ENCODE measurements around the gene DGKE. TPM values are rescaled to one million over a fixed set of nuclear protein-coding genes. Genes with fewer than 3 reads are reported as not detected.

DGKE gene
- total RNA-seq, 6 donors from 2014 or later, result 4.3 to 23.8 (median 9.2) TPM

DNA sequence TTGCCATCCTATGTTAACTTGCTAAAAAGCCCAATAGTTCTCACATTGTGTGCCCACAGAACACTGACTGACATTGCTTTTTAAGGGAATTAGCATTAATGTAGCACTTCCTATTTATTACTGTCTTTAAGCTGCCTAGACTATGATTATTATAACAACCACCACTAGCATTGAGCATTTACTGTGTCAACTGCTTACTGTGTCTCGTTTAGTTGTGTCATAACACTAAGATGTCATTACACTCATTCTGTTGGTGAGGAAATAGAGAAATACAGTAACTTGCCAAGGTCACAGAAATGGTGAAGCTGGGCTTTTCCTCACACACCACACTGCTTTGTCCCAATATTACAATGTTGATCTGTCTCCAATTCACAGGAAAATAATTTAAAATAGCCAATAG is 49.7 kb downstream of the DGKE start:
- no peak for DNase-seq
- Histone ChIP-seq H3K27me3 (no peaks in the 10 kb centered on the region), H3K4me3 (no peak overlapping the region), H3K9me3 (no peaks in the 10 kb centered on the region), H3K4me1 (no peaks in the 10 kb centered on the region), H3K36me3 (peaks cover 0 to 24% (median 6%) of the 10 kb centered on the region in 4 donors), H3K27ac (no peak overlapping the region)
- WGBS, 2 donors, result 54 to 64% methylated on average over 1 of the region's 1 CpG
- no peak for ATAC-seq (ENCODE audit: low FRiP score in 2 of 2)
- TF ChIP-seq EP300 (IDR thresholded peaks at IDR 0.05), result no peak
- TF ChIP-seq, protein P1, sequence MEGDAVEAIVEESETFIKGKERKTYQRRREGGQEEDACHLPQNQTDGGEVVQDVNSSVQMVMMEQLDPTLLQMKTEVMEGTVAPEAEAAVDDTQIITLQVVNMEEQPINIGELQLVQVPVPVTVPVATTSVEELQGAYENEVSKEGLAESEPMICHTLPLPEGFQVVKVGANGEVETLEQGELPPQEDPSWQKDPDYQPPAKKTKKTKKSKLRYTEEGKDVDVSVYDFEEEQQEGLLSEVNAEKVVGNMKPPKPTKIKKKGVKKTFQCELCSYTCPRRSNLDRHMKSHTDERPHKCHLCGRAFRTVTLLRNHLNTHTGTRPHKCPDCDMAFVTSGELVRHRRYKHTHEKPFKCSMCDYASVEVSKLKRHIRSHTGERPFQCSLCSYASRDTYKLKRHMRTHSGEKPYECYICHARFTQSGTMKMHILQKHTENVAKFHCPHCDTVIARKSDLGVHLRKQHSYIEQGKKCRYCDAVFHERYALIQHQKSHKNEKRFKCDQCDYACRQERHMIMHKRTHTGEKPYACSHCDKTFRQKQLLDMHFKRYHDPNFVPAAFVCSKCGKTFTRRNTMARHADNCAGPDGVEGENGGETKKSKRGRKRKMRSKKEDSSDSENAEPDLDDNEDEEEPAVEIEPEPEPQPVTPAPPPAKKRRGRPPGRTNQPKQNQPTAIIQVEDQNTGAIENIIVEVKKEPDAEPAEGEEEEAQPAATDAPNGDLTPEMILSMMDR (IDR thresholded peaks at IDR 0.05), result no peak
- no peak for TF ChIP-seq POLR2AphosphoS5 (IDR thresholded peaks at IDR 0.05)
- TF ChIP-seq POLR2A (IDR thresholded peaks at IDR 0.05), result no peak

GRCh38 chr17:56884483-56885311 is 50.7 kb downstream of the DGKE start:
- H3K27ac ChIP-seq, result no peak overlapping the region

DNA sequence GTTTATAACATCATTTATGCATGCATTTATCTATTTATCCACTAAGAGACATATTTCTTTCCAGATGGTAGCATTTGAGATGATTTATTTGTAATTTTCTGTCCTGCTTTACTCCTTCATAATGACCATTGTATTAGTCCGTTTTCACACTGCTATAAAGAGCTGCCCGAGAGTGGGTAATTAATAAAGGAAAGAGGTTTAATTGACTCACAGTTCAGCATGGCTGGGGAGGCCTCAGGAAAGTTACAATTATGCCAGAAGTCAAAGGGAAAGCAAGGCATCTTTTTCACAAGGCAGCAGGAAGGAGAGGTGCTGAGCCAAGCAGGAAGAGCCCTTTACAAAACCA is 51.3 kb downstream of the DGKE start:
- H3K27me3 ChIP-seq, result no peaks in the 10 kb centered on the region
- ATAC-seq (ENCODE audit: low FRiP score in 2 of 2) (no peak), DNase-seq (no peak)
- H3K4me1 ChIP-seq, result no peaks in the 10 kb centered on the region
- WGBS, 2 donors, result 87% methylated on average over 2 of the region's 2 CpGs
- no peak overlapping the region for H3K27ac ChIP-seq
- no peak for TF ChIP-seq POLR2A (IDR thresholded peaks at IDR 0.05)
- no peak for TF ChIP-seq EP300 (IDR thresholded peaks at IDR 0.05)
- TF ChIP-seq, protein P1 (IDR thresholded peaks at IDR 0.05), result no peak
- TF ChIP-seq POLR2AphosphoS5 (IDR thresholded peaks at IDR 0.05), result no peak
- peaks cover 3 to 40% (median 18%) of the 10 kb centered on the region in 4 donors for H3K36me3 ChIP-seq
- H3K4me3 ChIP-seq, result no peak overlapping the region
- no peaks in the 10 kb centered on the region for H3K9me3 ChIP-seq

More at GRCh38 chr17:56884483-56885311, 50.7 kb downstream of the DGKE start:
- no peak overlapping the region for H3K4me3 ChIP-seq
- no peaks in the 10 kb centered on the region for H3K4me1 ChIP-seq
- H3K9me3 ChIP-seq, result no peaks in the 10 kb centered on the region
- peaks cover 0 to 35% (median 12%) of the 10 kb centered on the region in 4 donors for H3K36me3 ChIP-seq
- 85 to 88% methylated on average over 6 of the region's 6 CpGs for WGBS, 2 donors
- ATAC-seq (ENCODE audit: low FRiP score in 2 of 2) (peak in 1 of 2 donors; percentile 7), DNase-seq (no peak)
- H3K27me3 ChIP-seq, result no peaks in the 10 kb centered on the region
- TF ChIP-seq POLR2A (IDR thresholded peaks at IDR 0.05), result no peak
- no peak for TF ChIP-seq POLR2AphosphoS5 (IDR thresholded peaks at IDR 0.05)
- TF ChIP-seq, protein P1 (IDR thresholded peaks at IDR 0.05), result no peak
- TF ChIP-seq EP300 (IDR thresholded peaks at IDR 0.05), result no peak

GRCh38 chr17:56886288-56886731 is 52.4 kb downstream of the DGKE start:
- no peaks in the 10 kb centered on the region for H3K4me1 ChIP-seq
- WGBS, 2 donors, result 72 to 76% methylated on average over 2 of the region's 2 CpGs
- ATAC-seq (ENCODE audit: low FRiP score in 2 of 2) (no peak), DNase-seq (no peak)
- H3K9me3 ChIP-seq, result no peaks in the 10 kb centered on the region
- H3K27ac ChIP-seq, result no peak overlapping the region
- H3K27me3 ChIP-seq, result no peaks in the 10 kb centered on the region
- H3K4me3 ChIP-seq, result no peak overlapping the region
- H3K36me3 ChIP-seq, result peaks cover 5 to 50% (median 28%) of the 10 kb centered on the region in 4 donors
- TF ChIP-seq EP300 (IDR thresholded peaks at IDR 0.05) (no peak), POLR2AphosphoS5 (IDR thresholded peaks at IDR 0.05) (no peak), POLR2A (IDR thresholded peaks at IDR 0.05) (no peak)
- TF ChIP-seq, protein P1 (IDR thresholded peaks at IDR 0.05), result no peak
